Activated naive CD8-positive, alpha-beta T cell treated with anti-CD3 and anti-CD28 coated beads for 36 hours (primary cell): ENCODE results near the gene MISP. TPM values are rescaled to one million over a fixed set of nuclear protein-coding genes. Genes with fewer than 3 reads are reported as not detected.

Experiments used
- DNase-seq: peaks from one replicate; pipeline ENCODE4 v3.0.0; 2021
- H3K27ac Mint-ChIP-seq: one replicate; pipeline ENCODE4 v1.8.0; 2022; ENCODE audit warnings: mild to moderate bottlenecking, moderate library complexity, mixed read lengths
- H3K27me3 Mint-ChIP-seq: one replicate; pipeline ENCODE4 v1.8.0; 2022; ENCODE audit warnings: mild to moderate bottlenecking, mixed read lengths
- H3K36me3 Mint-ChIP-seq: one replicate; pipeline ENCODE4 v1.8.0; 2021; ENCODE audit warnings: mild to moderate bottlenecking, mixed read lengths
- H3K4me1 Mint-ChIP-seq: one replicate; pipeline ENCODE4 v1.8.0; 2021; ENCODE audit warnings: mixed read lengths
- H3K4me3 Mint-ChIP-seq: one replicate; pipeline ENCODE4 v1.8.0; 2022; ENCODE audit warnings: mild to moderate bottlenecking, moderate library complexity, mixed read lengths
- H3K9me3 Mint-ChIP-seq: one replicate; pipeline ENCODE4 v1.8.0; 2022; ENCODE audit warnings: mixed read lengths
- total RNA-seq, 2 experiments: library from RNA; stranded (reverse); gene quantifications; one replicate each; pipeline ENCODE4 v1.2.3, GENCODE V29; 2021

Gene MISP
- total RNA-seq, 2 experiments from 2014 or later, result 0.10 TPM; not detected in 1

DNA sequence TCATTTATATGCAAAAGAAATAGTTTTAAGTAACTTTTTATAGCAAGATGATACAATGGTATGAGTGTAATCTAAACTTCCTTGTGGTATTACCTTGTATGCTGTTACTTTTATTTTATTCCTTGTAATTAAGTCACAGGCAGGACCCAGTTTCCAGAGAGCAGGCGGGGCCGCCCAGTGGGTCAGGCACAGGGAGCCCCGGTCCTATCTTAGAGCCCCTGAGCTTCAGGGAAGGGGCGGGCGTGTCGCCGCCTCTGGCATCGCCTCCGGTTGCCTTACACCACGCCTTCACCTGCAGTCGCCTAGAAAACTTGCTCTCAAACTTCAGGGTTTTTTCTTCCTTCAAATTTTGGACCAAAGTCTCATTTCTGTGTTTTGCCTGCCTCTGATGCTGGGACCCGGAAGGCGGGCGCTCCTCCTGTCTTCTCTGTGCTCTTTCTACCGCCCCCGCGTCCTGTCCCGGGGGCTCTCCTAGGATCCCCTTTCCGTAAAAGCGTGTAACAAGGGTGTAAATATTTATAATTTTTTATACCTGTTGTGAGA lies 60.7 kb downstream of the MISP start:
- Mint-ChIP-seq H3K9me3 (peaks cover 4% of the 10 kb centered on the region), H3K27me3 (peaks cover 3% of the 10 kb centered on the region), H3K4me3 (no peak overlapping the region), H3K36me3 (peaks cover 55% of the 10 kb centered on the region), H3K27ac (no peak overlapping the region), H3K4me1 (peaks cover 2% of the 10 kb centered on the region)
- no peak for DNase-seq

DNA sequence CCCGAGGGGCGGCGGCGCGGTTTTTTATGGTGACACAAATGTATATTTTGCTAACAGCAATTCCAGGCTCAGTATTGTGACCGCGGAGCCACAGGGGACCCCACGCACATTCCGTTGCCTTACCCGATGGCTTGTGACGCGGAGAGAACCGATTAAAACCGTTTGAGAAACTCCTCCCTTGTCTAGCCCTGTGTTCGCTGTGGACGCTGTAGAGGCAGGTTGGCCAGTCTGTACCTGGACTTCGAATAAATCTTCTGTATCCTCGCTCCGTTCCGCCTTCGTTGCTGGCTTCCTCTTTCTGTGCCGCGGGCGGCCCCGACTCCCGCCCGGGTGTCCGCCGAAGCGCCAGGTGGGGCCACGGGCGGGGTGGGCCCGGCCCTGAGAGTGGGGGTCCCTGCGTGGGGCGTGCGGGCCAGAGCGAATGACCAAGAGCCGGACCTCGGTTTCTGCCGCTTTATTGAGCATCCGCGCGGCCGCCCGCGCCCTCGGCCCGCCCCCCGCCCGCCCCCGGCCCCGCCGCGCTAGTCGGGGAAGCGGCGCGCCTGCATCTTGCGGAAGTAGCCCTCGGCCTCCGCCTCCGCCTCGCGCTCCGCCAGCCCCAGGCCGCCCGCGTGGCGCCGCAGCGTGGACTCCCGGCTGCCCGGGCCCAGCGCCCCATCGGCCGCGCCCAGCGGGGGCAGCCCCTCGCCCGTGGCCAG lies 61.3 kb downstream of the MISP start:
- H3K27ac Mint-ChIP-seq, result no peak overlapping the region
- no peak overlapping the region for H3K4me3 Mint-ChIP-seq
- peaks cover 51% of the 10 kb centered on the region for H3K36me3 Mint-ChIP-seq
- H3K27me3 Mint-ChIP-seq, result peaks cover 3% of the 10 kb centered on the region
- H3K4me1 Mint-ChIP-seq, result peaks cover 2% of the 10 kb centered on the region
- no peak for DNase-seq
- H3K9me3 Mint-ChIP-seq, result peaks cover 5% of the 10 kb centered on the region

DNA sequence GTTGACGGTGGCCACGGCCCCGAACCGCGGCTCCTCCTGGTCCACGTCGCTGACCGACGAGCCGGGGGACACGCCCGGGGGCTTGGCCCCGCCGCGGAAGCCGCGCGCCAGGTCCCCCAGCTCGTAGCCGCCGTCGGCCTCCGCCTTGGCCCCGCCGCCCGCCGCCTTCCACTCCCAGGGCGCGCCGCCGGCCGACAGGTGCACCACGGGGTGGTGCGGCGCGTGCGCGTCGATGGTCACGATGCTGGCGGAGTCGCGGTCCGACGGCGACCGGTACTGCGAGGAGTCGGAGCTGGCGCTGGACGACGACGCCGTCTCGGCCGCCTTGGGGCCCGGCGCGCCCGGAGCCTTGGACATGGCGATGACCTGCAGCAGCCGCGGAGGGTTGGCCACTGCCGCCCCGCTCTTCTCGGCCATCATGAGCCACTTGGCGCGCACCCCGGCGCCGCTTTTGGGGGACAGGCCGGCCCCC lies 61.9 kb downstream of the MISP start:
- Mint-ChIP-seq H3K9me3 (peaks cover 5% of the 10 kb centered on the region), H3K36me3 (peaks cover 46% of the 10 kb centered on the region), H3K4me1 (peaks cover 2% of the 10 kb centered on the region)

DNA sequence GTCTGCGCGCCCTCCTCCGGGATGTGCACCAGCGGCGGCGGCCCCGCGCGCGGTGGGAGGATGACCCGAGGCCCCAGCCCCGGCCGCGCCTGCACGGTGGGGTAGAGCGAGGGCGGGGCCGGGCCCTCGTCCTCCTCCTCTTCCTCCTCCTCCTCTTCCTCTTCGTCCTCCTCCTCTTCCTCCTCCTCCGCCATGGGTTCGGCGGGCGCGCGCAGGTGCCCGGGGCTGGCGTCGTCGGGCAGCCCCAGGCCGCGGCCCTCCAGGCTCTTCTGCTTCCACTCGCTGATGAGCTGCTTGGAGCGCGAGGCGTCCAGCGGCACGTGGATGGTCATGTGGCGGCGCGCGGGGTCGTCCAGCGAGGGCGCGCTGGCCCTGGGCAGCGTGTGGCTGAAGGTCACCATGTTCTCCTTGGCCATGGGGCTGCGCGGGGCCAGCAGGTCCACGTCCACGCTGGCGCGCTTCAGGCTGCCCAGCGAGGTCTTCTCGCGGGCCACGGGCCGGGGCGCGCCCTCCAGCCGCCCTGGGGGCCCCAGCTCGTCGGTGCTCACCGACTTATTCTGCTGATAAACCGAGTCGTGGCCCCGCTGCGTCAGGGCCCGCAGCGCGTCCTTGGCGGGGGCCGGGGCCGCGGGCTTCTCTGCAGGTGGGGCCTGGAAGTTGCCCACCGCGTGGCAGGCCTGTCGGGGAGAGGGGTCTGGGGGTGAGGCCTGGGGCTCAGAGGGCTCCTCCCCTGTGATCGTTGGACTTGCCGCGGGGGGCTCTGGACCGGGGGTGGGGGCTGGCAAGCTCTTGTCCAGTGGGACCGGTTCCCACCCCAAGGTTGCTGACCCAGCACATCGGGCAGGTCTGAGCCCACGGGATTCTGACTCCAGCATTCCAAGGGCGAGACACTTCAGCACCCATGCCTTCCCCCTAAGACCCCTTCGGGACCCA lies 62.6 kb downstream of the MISP start:
- Mint-ChIP-seq H3K9me3 (peaks cover 5% of the 10 kb centered on the region), H3K4me3 (peak overlapping the region; percentile 14), H3K4me1 (peaks cover 2% of the 10 kb centered on the region), H3K27me3 (peaks cover 3% of the 10 kb centered on the region), H3K27ac (peak overlapping the region; percentile 75), H3K36me3 (peaks cover 42% of the 10 kb centered on the region)
- no peak for DNase-seq

More for the DNA sequence above, 61.9 kb downstream of the MISP start:
- Mint-ChIP-seq H3K27ac (no peak overlapping the region), H3K4me3 (no peak overlapping the region), H3K27me3 (peaks cover 3% of the 10 kb centered on the region)
- DNase-seq, result no peak

Other genes starting within 250 kb of the MISP start
- 10 to 100 TPM in 1 of 2 experiments, 1 to 10 TPM in 1; 9.3 to 10.3 TPM for gene TPGS1, start 243.6 kb upstream of the MISP start, total RNA-seq
- gene CDC34, start 219.4 kb upstream of the MISP start, total RNA-seq, result 10 to 100 TPM; 46.5 to 48.8 TPM
- gene GZMM, start 207.1 kb upstream of the MISP start, total RNA-seq, result 10 to 100 TPM; 42.0 to 49.0 TPM
- gene BSG, start 178.5 kb upstream of the MISP start, total RNA-seq, result 100 to 1,000 TPM; 167 to 168 TPM
- under 1 TPM; 0.31 to 0.34 TPM for gene HCN2, start 161.2 kb upstream of the MISP start, total RNA-seq
- gene POLRMT, start 117.6 kb upstream of the MISP start, total RNA-seq, result 10 to 100 TPM; 73.3 to 74.6 TPM
- gene FGF22, start 111.2 kb upstream of the MISP start, total RNA-seq, result not detected
- 100 to 1,000 TPM; 106 to 108 TPM for gene RNF126, start 87.9 kb upstream of the MISP start, total RNA-seq
- gene FSTL3, start 74.7 kb upstream of the MISP start, total RNA-seq, result 1 to 10 TPM; 6.2 to 6.5 TPM
- not detected for gene PRSS57, start 55.7 kb upstream of the MISP start, total RNA-seq
- gene PALM, start 42.2 kb upstream of the MISP start, total RNA-seq, result not detected
- gene PTBP1, start 46.3 kb downstream of the MISP start, total RNA-seq, result 100 to 1,000 TPM; 799 to 818 TPM
- gene PLPPR3, start 70.8 kb downstream of the MISP start, total RNA-seq, result not detected
- gene AZU1, start 76.7 kb downstream of the MISP start, total RNA-seq, result not detected
- gene PRTN3, start 89.9 kb downstream of the MISP start, total RNA-seq, result not detected
- not detected for gene ELANE, start 101.2 kb downstream of the MISP start, total RNA-seq
- gene CFD, start 108.6 kb downstream of the MISP start, total RNA-seq, result 1 to 10 TPM; 1.8 TPM
- 10 to 100 TPM; 39.8 to 40.3 TPM for gene MED16, start 142.1 kb downstream of the MISP start, total RNA-seq
- gene RNU6-9, start 142.4 kb downstream of the MISP start, total RNA-seq, result not detected
- gene R3HDM4, start 162.1 kb downstream of the MISP start, total RNA-seq, result 10 to 100 TPM; 50.5 to 51.7 TPM
- 10 to 100 TPM; 12.2 to 13.3 TPM for gene KISS1R, start 166.2 kb downstream of the MISP start, total RNA-seq
- gene ARID3A, start 174.9 kb downstream of the MISP start, total RNA-seq, result 10 to 100 TPM; 10.2 to 11.8 TPM
- 100 to 1,000 TPM; 126 to 127 TPM for gene WDR18, start 233.2 kb downstream of the MISP start, total RNA-seq
- gene GRIN3B, start 249.3 kb downstream of the MISP start, total RNA-seq, result not detected